Activated naive CD8-positive, alpha-beta T cell treated with anti-CD3 and anti-CD28 coated beads, Interleukin-2, amount 10 ng/mL, durations not matched to agents 7 days and 5 days (primary cell): Measurements from ENCODE around the gene ACP3. TPM values are rescaled to one million over a fixed set of nuclear protein-coding genes. Genes with fewer than 3 reads are reported as not detected.

Experiments used
- ATAC-seq: fragments of 150-1000 bp; cut with Tn5 transposase; one replicate; pipeline ENCODE4 v1.10.0; 2021; ENCODE audit warnings: low read depth, moderate library complexity
- POLR2A ChIA-PET: fragments of 350-600 bp; sonication (Branson Sonifier 250); formaldehyde crosslinking; loops from one replicate; lab custom pipeline; 2021; ENCODE audit warnings: antibody characterized with exemption; lab: Charles Lee
- DNase-seq: peaks from one replicate; pipeline ENCODE4 v3.0.0; 2021
- H3K27ac Mint-ChIP-seq: one replicate; pipeline ENCODE4 v1.8.0; 2022; ENCODE audit warnings: mild to moderate bottlenecking, mixed read lengths
- H3K27me3 Mint-ChIP-seq: one replicate; pipeline ENCODE4 v1.8.0; 2022; ENCODE audit warnings: mild to moderate bottlenecking, moderate library complexity, mixed read lengths
- H3K36me3 Mint-ChIP-seq: one replicate; pipeline ENCODE4 v1.8.0; 2021; ENCODE audit warnings: mild to moderate bottlenecking, mixed read lengths
- H3K4me1 Mint-ChIP-seq: one replicate; pipeline ENCODE4 v1.8.0; 2021; ENCODE audit warnings: mixed read lengths
- H3K4me3 Mint-ChIP-seq: one replicate; pipeline ENCODE4 v1.8.0; 2022; ENCODE audit warnings: mild to moderate bottlenecking, moderate library complexity, mixed read lengths
- H3K9me3 Mint-ChIP-seq: one replicate; pipeline ENCODE4 v1.8.0; 2021; ENCODE audit warnings: mixed read lengths
- total RNA-seq, 2 experiments: library from RNA; stranded (reverse); gene quantifications; one replicate each; pipeline ENCODE4 v1.2.3, GENCODE V29; 2021

Gene ACP3, protein sequence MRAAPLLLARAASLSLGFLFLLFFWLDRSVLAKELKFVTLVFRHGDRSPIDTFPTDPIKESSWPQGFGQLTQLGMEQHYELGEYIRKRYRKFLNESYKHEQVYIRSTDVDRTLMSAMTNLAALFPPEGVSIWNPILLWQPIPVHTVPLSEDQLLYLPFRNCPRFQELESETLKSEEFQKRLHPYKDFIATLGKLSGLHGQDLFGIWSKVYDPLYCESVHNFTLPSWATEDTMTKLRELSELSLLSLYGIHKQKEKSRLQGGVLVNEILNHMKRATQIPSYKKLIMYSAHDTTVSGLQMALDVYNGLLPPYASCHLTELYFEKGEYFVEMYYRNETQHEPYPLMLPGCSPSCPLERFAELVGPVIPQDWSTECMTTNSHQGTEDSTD
- not detected for total RNA-seq

DNA sequence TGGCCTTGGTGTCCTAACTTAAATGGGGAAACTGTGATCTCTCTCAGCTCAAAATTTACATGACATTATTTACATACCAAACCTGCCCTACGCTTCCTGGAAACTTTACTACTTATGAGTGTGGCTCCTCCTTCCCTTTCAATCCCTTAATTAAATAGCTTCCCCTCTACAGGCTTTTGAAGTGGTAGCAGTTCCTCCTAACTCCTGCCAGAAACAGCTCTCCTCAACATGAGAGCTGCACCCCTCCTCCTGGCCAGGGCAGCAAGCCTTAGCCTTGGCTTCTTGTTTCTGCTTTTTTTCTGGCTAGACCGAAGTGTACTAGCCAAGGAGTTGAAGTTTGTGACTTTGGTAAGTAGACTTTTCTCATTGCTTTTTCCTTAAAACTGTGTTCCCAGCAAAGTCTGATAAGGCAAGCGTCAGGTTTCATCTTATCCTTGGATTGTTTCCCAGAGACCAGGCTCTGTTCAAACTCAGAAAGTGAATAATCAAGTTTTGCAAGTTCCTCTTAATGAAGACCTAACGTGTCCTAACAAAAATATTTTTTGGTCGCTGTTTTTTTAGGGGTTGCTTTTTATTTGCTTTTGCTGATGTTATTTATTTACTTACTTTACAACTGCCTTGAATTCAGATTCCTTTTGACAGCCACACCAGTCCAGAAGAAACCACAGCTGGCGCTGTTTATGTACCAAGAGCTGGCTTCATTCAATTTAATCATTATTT is at the start of gene ACP3:
ACP3 (plus strand) TSS at position 179 of the 720 bp plus-strand sequence; CDS start at position 229, 50 bp downstream.
- peaks cover 10% of the 10 kb centered on the region for H3K27me3 Mint-ChIP-seq
- H3K27ac Mint-ChIP-seq = no peak within 1 kb of the TSS
- H3K9me3 Mint-ChIP-seq = no peaks in the 10 kb centered on the region
- H3K4me3 Mint-ChIP-seq = no peak within 1 kb of the TSS
- H3K36me3 Mint-ChIP-seq = no peaks in the 10 kb centered on the region
- DNase-seq = no peak
- ATAC-seq = no peak
- POLR2A ChIA-PET = no interaction called here
- H3K4me1 Mint-ChIP-seq = peaks cover 4% of the 10 kb centered on the region

DNA sequence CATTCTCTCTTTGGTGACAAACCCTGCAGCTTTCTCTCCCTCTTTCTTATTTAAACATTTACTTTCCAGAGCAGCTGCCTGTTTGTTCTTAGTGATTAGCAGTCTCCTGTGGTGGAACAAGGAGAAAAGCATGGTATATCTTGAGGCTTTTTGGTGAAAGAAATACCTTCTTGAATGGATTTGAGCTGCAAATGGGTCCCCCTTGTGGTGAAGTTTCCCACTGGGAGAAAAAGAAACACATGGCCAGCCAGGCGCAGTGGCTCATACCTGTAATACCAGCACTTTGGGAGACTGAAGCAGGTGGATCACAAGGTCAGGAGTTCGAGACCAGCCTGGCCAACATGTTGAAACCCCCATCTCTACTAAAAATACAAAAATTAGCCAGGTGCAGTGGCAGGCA is 48.3 kb upstream of the ACP3 start:
- no peak overlapping the region for H3K4me3 Mint-ChIP-seq
- H3K27me3 Mint-ChIP-seq = peaks cover 10% of the 10 kb centered on the region
- POLR2A ChIA-PET = no interaction called here
- ATAC-seq = no peak
- no peaks in the 10 kb centered on the region for H3K9me3 Mint-ChIP-seq
- H3K4me1 Mint-ChIP-seq = no peaks in the 10 kb centered on the region
- no peaks in the 10 kb centered on the region for H3K36me3 Mint-ChIP-seq
- no peak overlapping the region for H3K27ac Mint-ChIP-seq
- DNase-seq = no peak

DNA sequence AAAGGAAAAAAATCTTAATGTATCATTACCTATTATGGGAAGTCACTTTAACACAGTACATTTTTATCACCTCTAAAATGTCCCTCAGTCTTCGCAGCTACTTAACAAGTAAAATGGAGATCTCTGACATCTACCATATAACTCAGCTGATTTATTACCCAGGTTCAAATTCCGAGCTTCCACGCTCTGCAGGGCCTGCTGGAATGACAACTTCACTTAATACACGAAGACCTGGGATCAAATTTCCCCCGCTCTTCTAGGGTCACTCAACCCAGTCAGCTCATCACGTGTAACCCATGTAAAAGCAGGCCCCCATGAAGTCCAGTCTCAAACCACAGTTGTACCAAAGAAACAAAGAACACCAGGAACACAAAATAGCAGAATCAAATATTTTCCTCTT is 44.2 kb upstream of the ACP3 start:
- peaks cover 6% of the 10 kb centered on the region for H3K9me3 Mint-ChIP-seq
- H3K27me3 Mint-ChIP-seq = peaks cover 2% of the 10 kb centered on the region
- POLR2A ChIA-PET = no interaction called here
- H3K4me3 Mint-ChIP-seq = no peak overlapping the region
- no peaks in the 10 kb centered on the region for H3K4me1 Mint-ChIP-seq
- H3K27ac Mint-ChIP-seq = no peak overlapping the region
- DNase-seq = no peak
- ATAC-seq = no peak
- no peaks in the 10 kb centered on the region for H3K36me3 Mint-ChIP-seq

DNA sequence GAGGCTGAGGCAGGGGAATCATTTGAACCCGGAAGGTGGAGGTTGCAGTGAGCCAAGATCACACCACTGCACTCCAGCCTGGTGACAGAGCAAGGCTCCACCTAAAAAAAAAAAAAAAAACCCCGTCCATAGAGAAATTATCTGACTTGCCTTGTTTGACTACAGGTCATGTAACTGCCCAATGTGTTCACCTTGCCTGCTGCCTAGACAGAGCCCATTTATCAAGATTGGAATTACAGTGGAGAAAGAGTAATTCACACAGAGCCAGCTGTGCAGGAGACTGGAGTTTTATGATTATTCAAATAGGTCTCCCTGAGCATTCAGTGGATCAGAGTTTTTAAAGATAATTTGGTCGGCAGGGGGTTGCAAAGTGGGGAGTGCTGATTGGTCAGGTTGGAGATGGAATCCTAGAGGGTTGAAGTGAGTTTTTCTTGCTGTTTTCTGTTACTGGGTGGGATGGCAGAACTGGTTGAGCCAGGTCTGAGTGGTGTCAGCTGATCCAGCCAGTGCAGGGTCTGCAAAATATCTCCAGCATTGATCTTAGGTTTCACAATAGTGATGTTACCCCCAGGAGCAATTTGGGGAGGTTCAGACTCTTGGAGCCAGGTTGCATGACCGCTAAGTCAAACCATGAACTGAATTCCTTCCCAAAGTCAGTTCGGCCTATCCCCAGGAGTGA is 40.8 kb upstream of the ACP3 start:
- ATAC-seq = no peak
- DNase-seq = no peak
- Mint-ChIP-seq H3K4me3 (no peak overlapping the region), H3K27me3 (no peaks in the 10 kb centered on the region), H3K4me1 (no peaks in the 10 kb centered on the region), H3K9me3 (peaks cover 6% of the 10 kb centered on the region), H3K27ac (no peak overlapping the region), H3K36me3 (no peaks in the 10 kb centered on the region)
- POLR2A ChIA-PET = no interaction called here

DNA sequence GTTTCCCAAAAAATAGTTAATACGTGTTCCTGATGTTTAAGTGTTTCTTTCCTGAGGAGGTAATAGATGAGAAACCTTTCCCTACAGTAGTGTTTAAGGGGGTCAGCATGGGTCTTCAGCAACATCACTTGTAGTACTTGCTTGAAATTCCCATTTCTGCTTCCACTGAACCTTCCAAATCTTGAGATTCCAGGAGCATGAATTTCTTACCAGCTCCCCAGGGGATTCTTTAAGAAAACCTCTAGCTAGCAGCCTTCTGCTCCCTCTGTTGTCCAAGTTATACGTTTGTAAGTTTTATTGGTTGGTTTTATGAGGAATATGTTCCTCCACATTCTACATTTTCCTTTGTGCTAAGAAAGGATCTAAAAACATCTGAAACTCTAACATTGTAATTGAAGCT is 38.2 kb upstream of the ACP3 start:
- peaks cover 4% of the 10 kb centered on the region for H3K27me3 Mint-ChIP-seq
- H3K4me3 Mint-ChIP-seq = no peak overlapping the region
- peaks cover 6% of the 10 kb centered on the region for H3K9me3 Mint-ChIP-seq
- H3K27ac Mint-ChIP-seq = no peak overlapping the region
- H3K36me3 Mint-ChIP-seq = no peaks in the 10 kb centered on the region
- no peaks in the 10 kb centered on the region for H3K4me1 Mint-ChIP-seq
- POLR2A ChIA-PET = no interaction called here
- DNase-seq (no peak), ATAC-seq (no peak)

DNA sequence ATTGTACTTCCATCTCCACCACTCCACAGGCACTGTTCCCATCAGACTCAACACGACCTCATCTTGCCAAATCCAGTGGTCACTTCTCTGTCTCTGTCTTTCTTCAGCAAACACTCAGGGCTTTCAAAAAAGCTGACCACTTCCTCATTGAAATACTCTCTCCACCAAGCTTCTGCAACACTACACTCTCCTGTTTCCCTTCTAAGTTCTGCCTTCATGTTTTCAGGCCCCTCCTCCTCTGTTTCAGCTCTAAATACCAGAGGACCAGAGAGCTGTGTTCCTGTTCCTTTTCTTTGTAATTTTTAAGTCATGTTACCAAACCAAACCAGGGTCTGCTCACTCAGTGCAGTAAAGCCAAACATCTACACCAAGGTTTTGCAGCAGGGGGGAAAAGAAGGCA is 33.8 kb upstream of the ACP3 start:
- H3K9me3 Mint-ChIP-seq = no peaks in the 10 kb centered on the region
- peaks cover 6% of the 10 kb centered on the region for H3K27me3 Mint-ChIP-seq
- no peak overlapping the region for H3K27ac Mint-ChIP-seq
- H3K4me3 Mint-ChIP-seq = no peak overlapping the region
- POLR2A ChIA-PET = no interaction called here
- no peak for ATAC-seq
- DNase-seq = no peak
- H3K4me1 Mint-ChIP-seq = no peaks in the 10 kb centered on the region
- H3K36me3 Mint-ChIP-seq = no peaks in the 10 kb centered on the region

DNA sequence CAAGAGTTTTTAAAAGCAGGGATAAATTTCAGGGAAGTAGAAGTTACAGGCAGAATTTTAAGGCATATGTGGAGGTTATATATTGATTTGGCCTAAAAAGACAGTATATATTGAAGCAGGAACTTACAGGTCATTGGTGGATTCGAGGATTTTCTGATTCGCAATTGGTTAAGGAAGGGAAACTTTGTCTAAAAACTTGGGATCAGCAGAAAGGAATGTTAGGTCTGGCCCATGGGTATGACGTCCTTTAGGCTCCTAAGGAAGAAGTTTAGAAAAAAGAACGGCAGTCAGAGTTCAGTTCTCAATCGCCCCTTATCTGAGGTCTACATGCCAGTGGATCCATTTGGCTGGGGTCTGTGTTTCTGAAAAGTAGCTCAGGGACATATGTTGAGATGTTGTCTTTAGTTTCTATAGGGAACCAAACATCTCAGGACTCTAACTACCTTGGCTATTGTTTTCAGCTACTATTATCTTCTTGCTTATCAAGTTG is 33.2 kb upstream of the ACP3 start:
- Mint-ChIP-seq H3K9me3 (no peaks in the 10 kb centered on the region), H3K36me3 (no peaks in the 10 kb centered on the region), H3K4me3 (no peak overlapping the region), H3K27me3 (peaks cover 6% of the 10 kb centered on the region), H3K4me1 (no peaks in the 10 kb centered on the region), H3K27ac (no peak overlapping the region)
- DNase-seq (no peak), ATAC-seq (no peak)
- POLR2A ChIA-PET = no interaction called here

DNA sequence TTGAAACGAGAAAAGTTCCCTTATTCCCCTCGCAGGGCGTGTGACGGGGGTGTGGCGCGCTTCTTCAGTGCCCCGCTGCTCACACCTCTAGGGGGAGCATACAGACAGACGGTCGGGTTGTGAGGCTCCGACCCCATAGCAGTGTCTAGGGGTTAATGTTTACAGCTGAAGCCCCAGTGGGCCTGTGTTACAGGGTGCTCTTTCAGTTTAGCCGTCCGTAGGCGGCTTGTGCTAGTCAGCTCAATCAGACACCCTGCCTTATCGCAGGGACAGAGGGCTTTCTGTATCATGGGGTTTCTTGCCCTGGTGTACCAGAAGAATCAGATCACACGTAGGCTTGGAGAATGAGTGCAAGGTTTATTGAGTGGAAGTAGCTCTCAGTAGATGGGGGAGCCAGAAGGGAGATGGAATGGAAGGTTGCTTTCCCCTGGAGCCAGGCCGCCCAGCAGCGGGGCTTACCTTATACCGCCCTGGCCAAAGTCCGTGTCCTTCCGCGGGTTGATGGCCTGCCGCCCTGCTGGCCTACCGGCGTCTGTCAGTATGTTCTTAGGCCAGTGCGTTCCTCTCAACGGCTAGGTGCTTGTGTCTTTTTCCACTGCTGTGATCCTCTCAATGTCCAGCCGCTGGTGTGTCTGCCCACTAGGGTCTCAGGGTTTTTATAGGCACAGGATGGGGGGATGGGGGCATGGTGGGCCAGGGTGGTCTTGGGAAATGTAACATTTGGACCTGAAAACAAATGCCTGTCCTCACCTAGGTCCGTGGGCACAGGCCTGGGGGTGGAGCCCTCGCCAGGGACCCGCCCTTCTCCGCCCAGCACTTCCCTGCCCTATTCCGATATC is 32.2 kb upstream of the ACP3 start:
- Mint-ChIP-seq H3K4me3 (no peak overlapping the region), H3K4me1 (no peaks in the 10 kb centered on the region), H3K27ac (no peak overlapping the region), H3K9me3 (no peaks in the 10 kb centered on the region), H3K27me3 (peaks cover 10% of the 10 kb centered on the region), H3K36me3 (no peaks in the 10 kb centered on the region)
- no peak for DNase-seq
- POLR2A ChIA-PET = no interaction called here
- no peak for ATAC-seq

DNA sequence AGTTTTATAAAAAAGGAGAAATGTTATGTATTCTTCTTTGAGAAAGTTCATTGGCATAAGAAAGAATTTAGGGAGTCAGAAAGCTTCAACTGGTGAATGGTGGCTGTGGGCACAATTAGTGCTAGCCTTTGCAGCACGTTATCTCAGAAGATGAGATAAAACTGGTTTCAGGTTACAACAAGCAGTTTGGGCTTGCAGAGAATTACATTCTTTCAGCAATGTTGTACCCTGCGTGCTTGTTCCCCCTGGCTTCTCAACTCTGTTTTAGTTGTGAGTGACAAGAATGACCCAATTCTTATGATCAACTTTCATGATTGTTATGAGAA is 31.6 kb upstream of the ACP3 start:
- Mint-ChIP-seq H3K27ac (no peak overlapping the region), H3K27me3 (peaks cover 10% of the 10 kb centered on the region), H3K4me1 (no peaks in the 10 kb centered on the region), H3K36me3 (no peaks in the 10 kb centered on the region), H3K4me3 (no peak overlapping the region), H3K9me3 (no peaks in the 10 kb centered on the region)
- POLR2A ChIA-PET = no interaction called here
- ATAC-seq (no peak), DNase-seq (no peak)

DNA sequence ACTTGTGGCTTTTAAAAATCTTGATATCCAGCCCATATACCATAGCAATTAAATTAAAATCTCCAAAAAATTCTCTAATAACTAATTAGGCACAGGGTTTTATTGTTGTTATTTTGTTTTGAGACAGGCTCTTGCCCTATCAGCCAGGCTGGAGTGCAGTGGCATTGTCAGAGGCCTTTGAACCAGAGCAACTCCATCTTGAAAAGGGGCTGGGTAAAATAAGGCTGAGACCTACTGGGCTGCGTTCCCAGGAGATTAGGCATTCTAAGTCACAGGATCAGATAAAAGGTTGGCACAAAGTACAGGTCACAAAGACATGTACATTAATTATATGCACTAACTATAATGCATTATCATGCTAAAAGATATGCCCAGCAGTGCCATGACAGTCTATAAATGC is 31.2 kb upstream of the ACP3 start:
- DNase-seq (no peak), ATAC-seq (no peak)
- H3K27ac Mint-ChIP-seq = no peak overlapping the region
- H3K4me1 Mint-ChIP-seq = peaks cover 2% of the 10 kb centered on the region
- H3K9me3 Mint-ChIP-seq = no peaks in the 10 kb centered on the region
- no peak overlapping the region for H3K4me3 Mint-ChIP-seq
- peaks cover 10% of the 10 kb centered on the region for H3K27me3 Mint-ChIP-seq
- no peaks in the 10 kb centered on the region for H3K36me3 Mint-ChIP-seq
- POLR2A ChIA-PET = no interaction called here

DNA sequence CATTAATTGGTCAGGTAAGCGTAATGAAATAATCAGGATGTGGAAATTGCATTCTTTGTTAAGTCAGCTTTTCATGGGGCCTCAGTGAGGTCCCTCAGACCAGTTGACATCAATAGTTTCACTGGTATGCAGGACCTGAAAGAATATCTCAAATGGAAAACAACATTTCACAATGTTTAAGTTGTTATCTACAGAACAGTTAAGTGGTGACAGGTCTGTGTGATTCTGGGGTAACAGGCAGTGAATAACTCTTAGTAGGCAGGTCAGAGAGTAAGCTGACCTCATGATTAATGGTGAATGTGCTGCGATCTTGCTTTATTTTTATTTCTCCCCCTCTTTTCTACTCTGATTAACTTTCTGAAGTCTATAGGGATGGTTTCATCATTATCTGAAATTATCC is 28.9 kb upstream of the ACP3 start:
- Mint-ChIP-seq H3K4me3 (no peak overlapping the region), H3K4me1 (peaks cover 2% of the 10 kb centered on the region), H3K27me3 (peaks cover 5% of the 10 kb centered on the region), H3K9me3 (no peaks in the 10 kb centered on the region), H3K27ac (no peak overlapping the region), H3K36me3 (no peaks in the 10 kb centered on the region)
- POLR2A ChIA-PET = no interaction called here
- no peak for DNase-seq
- no peak for ATAC-seq

DNA sequence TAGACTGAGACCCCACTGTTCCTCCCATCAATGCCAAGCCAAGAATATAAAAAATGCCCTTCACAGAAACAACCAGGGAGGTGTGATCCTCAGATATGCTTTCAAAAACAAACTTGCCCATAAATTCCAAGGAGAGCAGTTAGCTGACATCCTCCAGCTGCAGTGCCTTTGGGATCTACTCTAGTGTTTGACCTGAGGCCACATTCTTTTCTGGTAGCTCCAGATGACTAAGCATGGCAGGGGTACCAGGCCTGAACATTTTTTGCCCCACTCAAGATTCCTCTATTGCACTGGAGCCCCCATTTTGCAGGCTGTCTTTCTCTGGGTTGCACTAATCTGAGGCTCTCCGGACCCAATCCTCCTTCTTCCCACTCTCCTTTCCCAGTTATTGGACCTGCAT is 27.9 kb upstream of the ACP3 start:
- POLR2A ChIA-PET = no interaction called here
- peaks cover 2% of the 10 kb centered on the region for H3K4me1 Mint-ChIP-seq
- no peaks in the 10 kb centered on the region for H3K9me3 Mint-ChIP-seq
- ATAC-seq = no peak
- H3K4me3 Mint-ChIP-seq = no peak overlapping the region
- DNase-seq = no peak
- no peak overlapping the region for H3K27ac Mint-ChIP-seq
- H3K27me3 Mint-ChIP-seq = peaks cover 5% of the 10 kb centered on the region
- H3K36me3 Mint-ChIP-seq = no peaks in the 10 kb centered on the region

DNA sequence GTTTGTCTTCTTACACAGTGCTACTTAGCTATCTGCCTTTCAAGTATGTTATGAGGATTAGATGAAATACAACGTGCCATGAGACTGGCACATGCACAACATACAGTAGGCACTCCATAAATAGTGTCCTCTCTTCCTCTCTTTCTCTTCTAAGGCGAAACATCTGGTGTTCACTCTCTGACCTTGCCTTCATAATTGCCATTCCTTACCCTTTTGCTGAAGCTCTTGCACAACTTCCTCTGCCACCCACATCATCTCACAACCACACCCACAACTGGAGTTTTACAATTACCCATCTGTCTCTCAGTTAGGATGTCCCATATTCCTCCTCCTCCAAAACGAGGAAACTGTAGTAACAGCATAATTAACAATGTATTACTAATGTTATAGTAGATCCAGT is 26.4 kb upstream of the ACP3 start:
- H3K27me3 Mint-ChIP-seq = peaks cover 5% of the 10 kb centered on the region
- POLR2A ChIA-PET = no interaction called here

More for the DNA sequence above, 26.4 kb upstream of the ACP3 start:
- no peaks in the 10 kb centered on the region for H3K9me3 Mint-ChIP-seq
- ATAC-seq (no peak), DNase-seq (no peak)
- no peak overlapping the region for H3K4me3 Mint-ChIP-seq
- no peaks in the 10 kb centered on the region for H3K36me3 Mint-ChIP-seq
- peaks cover 2% of the 10 kb centered on the region for H3K4me1 Mint-ChIP-seq
- no peak overlapping the region for H3K27ac Mint-ChIP-seq
